Astrocyte (in vitro differentiated cells and primary cell): Measurements from ENCODE around the gene ADM5. TPM values are rescaled to one million over a fixed set of nuclear protein-coding genes. Genes with fewer than 3 reads are reported as not detected.

ENCODE experiments used
- DNase-seq: peaks from one replicate; pipeline ENCODE4 v3.0.0-alpha.2; 2010; ENCODE audit warnings: low read depth
- FAIRE-seq: peaks from 2 replicates; lab custom pipeline; 2011; peaks lifted over from hg19 to GRCh38; lab: Jason Lieb, UNC
- H2AFZ ChIP-seq: 2 replicates; pipeline ENCODE4 v1.6.0; 2012; ENCODE audit warnings: low read depth, low read length, inconsistent platforms
- H3K27ac ChIP-seq: 2 replicates; pipeline ENCODE4 v1.5.1; 2011; ENCODE audit warnings: low read depth, low read length, inconsistent platforms
- H3K27me3 ChIP-seq: 2 replicates; pipeline ENCODE4 v1.6.0; 2011; ENCODE audit warnings: low read length, inconsistent platforms; ENCODE audit not compliant: insufficient read depth
- H3K36me3 ChIP-seq: 2 replicates; pipeline ENCODE4 v1.5.1; 2011; ENCODE audit warnings: low read length, inconsistent platforms; ENCODE audit not compliant: insufficient read depth
- H3K4me1 ChIP-seq: 2 replicates; pipeline ENCODE4 v1.5.1; 2011; ENCODE audit warnings: low read length, inconsistent platforms; ENCODE audit not compliant: insufficient read depth
- H3K4me2 ChIP-seq: 2 replicates; pipeline ENCODE4 v1.6.0; 2012; ENCODE audit warnings: low read length, inconsistent platforms
- H3K4me3 ChIP-seq: 2 replicates; pipeline ENCODE4 v1.5.1; 2011; ENCODE audit warnings: low read depth, mild to moderate bottlenecking, low read length, inconsistent platforms; ENCODE audit not compliant: insufficient read depth
- H3K79me2 ChIP-seq: 2 replicates; pipeline ENCODE4 v1.6.0; 2012; ENCODE audit warnings: mild to moderate bottlenecking, low read length, inconsistent platforms; ENCODE audit not compliant: insufficient read depth
- H3K9ac ChIP-seq: 2 replicates; pipeline ENCODE4 v1.6.0; 2012; ENCODE audit warnings: mild to moderate bottlenecking, low read length, inconsistent platforms
- H3K9me3 ChIP-seq: 2 replicates; pipeline ENCODE4 v1.5.1; 2012; ENCODE audit warnings: low read depth, mild to moderate bottlenecking, low read length, inconsistent platforms; ENCODE audit not compliant: insufficient read depth
- H4K20me1 ChIP-seq: 2 replicates; pipeline ENCODE4 v1.6.0; 2012; ENCODE audit warnings: low read length, inconsistent platforms; ENCODE audit not compliant: insufficient read depth
- H3K27ac Mint-ChIP-seq: one replicate; pipeline ENCODE4 v1.8.0; 2021; ENCODE audit warnings: mild to moderate bottlenecking, mixed read lengths; ENCODE audit not compliant: unreplicated experiment
- H3K27me3 Mint-ChIP-seq: one replicate; pipeline ENCODE4 v1.8.0; 2021; ENCODE audit warnings: low read depth, mixed read lengths; ENCODE audit not compliant: unreplicated experiment
- H3K36me3 Mint-ChIP-seq: one replicate; pipeline ENCODE4 v1.8.0; 2021; ENCODE audit warnings: low read depth, mixed read lengths; ENCODE audit not compliant: unreplicated experiment
- H3K4me1 Mint-ChIP-seq: one replicate; pipeline ENCODE4 v1.8.0; 2021; ENCODE audit warnings: low read depth, mixed read lengths; ENCODE audit not compliant: unreplicated experiment
- H3K4me3 Mint-ChIP-seq: one replicate; pipeline ENCODE4 v1.8.0; 2021; ENCODE audit warnings: mild to moderate bottlenecking, moderate library complexity, mixed read lengths; ENCODE audit not compliant: unreplicated experiment
- H3K9me3 Mint-ChIP-seq: one replicate; pipeline ENCODE4 v1.8.0; 2021; ENCODE audit warnings: mild to moderate bottlenecking, mixed read lengths; ENCODE audit not compliant: unreplicated experiment
- CTCF ChIP-seq: IDR thresholded peaks from 2 replicates; pipeline ENCODE4 v1.5.1; 2011; ENCODE audit warnings: low read depth, mild to moderate bottlenecking, inconsistent platforms, low read length, moderate library complexity; ENCODE audit not compliant: insufficient read depth
- EZH2 ChIP-seq: IDR thresholded peaks from 2 replicates; pipeline ENCODE4 v1.6.1; 2012; ENCODE audit warnings: mild to moderate bottlenecking, low read length, inconsistent platforms; ENCODE audit not compliant: insufficient read depth
- microRNA-seq: library from miRNA; unstranded; fragments of <30 nt; microRNA quantifications from one replicate; pipeline ENCODE4 v1.2.0, GENCODE V29; 2020
- total RNA-seq: library from RNA; stranded (reverse); gene quantifications from 2 replicates; pipeline ENCODE4 v1.2.1, GENCODE V29; 2021

ADM5 gene
- total RNA-seq, 1 donor from 2014 or later, result 1.6 TPM

GRCh38 chr19:49739098-49739497, 49.7 kb downstream of the ADM5 start:
- Histone ChIP-seq H3K36me3 (no peaks in the 10 kb centered on the region), H3K4me2 (no peak overlapping the region), H3K4me3 (no peak overlapping the region), H4K20me1 (no peaks in the 10 kb centered on the region), H3K9me3 (no peaks in the 10 kb centered on the region), H3K27ac (no peak overlapping the region), H3K79me2 (no peaks in the 10 kb centered on the region), H3K4me1 (no peaks in the 10 kb centered on the region), H3K9ac (no peak overlapping the region), H2AFZ (no peak overlapping the region), H3K27me3 (no peaks in the 10 kb centered on the region)
- no peak overlapping the region for H3K27ac Mint-ChIP-seq
- no peaks in the 10 kb centered on the region for H3K27me3 Mint-ChIP-seq
- DNase-seq (no peak), FAIRE-seq (no peak)
- H3K36me3 Mint-ChIP-seq, result no peaks in the 10 kb centered on the region
- TF ChIP-seq EZH2, result no peak
- TF ChIP-seq CTCF, result no peak
- H3K9me3 Mint-ChIP-seq, result peaks cover 4% of the 10 kb centered on the region
- no peaks in the 10 kb centered on the region for H3K4me1 Mint-ChIP-seq
- H3K4me3 Mint-ChIP-seq, result no peak overlapping the region

- Histone ChIP-seq H3K4me2 (no peak overlapping the region), H3K9me3 (no peaks in the 10 kb centered on the region), H3K27ac (no peak overlapping the region), H4K20me1 (no peaks in the 10 kb centered on the region), H3K9ac (no peak overlapping the region), H2AFZ (no peak overlapping the region), H3K79me2 (no peaks in the 10 kb centered on the region), H3K4me1 (no peaks in the 10 kb centered on the region), H3K27me3 (no peaks in the 10 kb centered on the region), H3K4me3 (no peak overlapping the region), H3K36me3 (no peaks in the 10 kb centered on the region)
- Mint-ChIP-seq H3K9me3 (peaks cover 9% of the 10 kb centered on the region), H3K27ac (no peak overlapping the region), H3K4me1 (no peaks in the 10 kb centered on the region), H3K4me3 (no peak overlapping the region), H3K36me3 (no peaks in the 10 kb centered on the region), H3K27me3 (no peaks in the 10 kb centered on the region)
- TF ChIP-seq CTCF (no peak), EZH2 (no peak)
- FAIRE-seq, result no peak
- DNase-seq, result no peak
These were observed 50.5 kb downstream of the ADM5 start for GRCh38 chr19:49739933-49740332.

Small RNA genes lying within 50 kb of the gene (microRNA-seq; reads per million reads assigned to microRNA genes)
- 3.0 reads per million, percentile 6 among the genes with 10 or more reads in this experiment for gene MIR5088

Other genes with a start within 250 kb of the ADM5 start
- gene SLC17A7, start 248.1 kb upstream of the ADM5 start, total RNA-seq, result 0.12 and 0.16 TPM in 2 replicates
- 61.3 and 76.4 TPM in 2 replicates for gene PIH1D1, start 237.8 kb upstream of the ADM5 start, total RNA-seq
- gene ALDH16A1, start 236.4 kb upstream of the ADM5 start, total RNA-seq, result 13.0 and 19.2 TPM in 2 replicates
- gene FLT3LG, start 215.4 kb upstream of the ADM5 start, total RNA-seq, result 0.38 TPM in 1 of 2 replicates, not detected in the other
- 2,066 and 2,119 TPM in 2 replicates for gene RPL13A, start 202.0 kb upstream of the ADM5 start, total RNA-seq
- gene RPS11, start 193.2 kb upstream of the ADM5 start, total RNA-seq, result 1,263 and 1,399 TPM in 2 replicates
- 32.2 and 40.6 TPM in 2 replicates for gene FCGRT, start 176.9 kb upstream of the ADM5 start, total RNA-seq
- 20.2 and 27.5 TPM in 2 replicates for gene RCN3, start 161.6 kb upstream of the ADM5 start, total RNA-seq
- gene NOSIP, start 109.0 kb upstream of the ADM5 start, total RNA-seq, result 74.6 and 83.8 TPM in 2 replicates
- gene PRRG2, start 108.3 kb upstream of the ADM5 start, total RNA-seq, result 0.89 and 1.3 TPM in 2 replicates
- gene PRR12, start 98.4 kb upstream of the ADM5 start, total RNA-seq, result 29.7 and 29.9 TPM in 2 replicates
- gene RRAS, start 49.5 kb upstream of the ADM5 start, total RNA-seq, result 94.7 and 104 TPM in 2 replicates
- gene SCAF1, start 47.4 kb upstream of the ADM5 start, total RNA-seq, result 105 and 107 TPM in 2 replicates
- 63.0 and 68.1 TPM in 2 replicates for gene IRF3, start 23.7 kb upstream of the ADM5 start, total RNA-seq
- gene BCL2L12, start 23.7 kb upstream of the ADM5 start, total RNA-seq, result 26.6 and 31.5 TPM in 2 replicates
- 215 and 235 TPM in 2 replicates for gene PRMT1, start 12.3 kb upstream of the ADM5 start, total RNA-seq
- gene CPT1C, start 1.5 kb downstream of the ADM5 start, total RNA-seq, result 33.3 and 33.6 TPM in 2 replicates
- gene TSKS, start 73.7 kb downstream of the ADM5 start, total RNA-seq, result not detected in 2 replicates
- 163 and 168 TPM in 2 replicates for gene AP2A1, start 77.4 kb downstream of the ADM5 start, total RNA-seq
- 8.9 and 9.8 TPM in 2 replicates for gene FUZ, start 123.7 kb downstream of the ADM5 start, total RNA-seq
- gene MED25, start 128.7 kb downstream of the ADM5 start, total RNA-seq, result 61.3 and 72.2 TPM in 2 replicates
- 162 and 172 TPM in 2 replicates for gene PTOV1, start 161.6 kb downstream of the ADM5 start, total RNA-seq
- 49.1 and 54.8 TPM in 2 replicates for gene PNKP, start 178.0 kb downstream of the ADM5 start, total RNA-seq
- gene AKT1S1, start 187.8 kb downstream of the ADM5 start, total RNA-seq, result 104 and 116 TPM in 2 replicates
- 29.1 and 32.2 TPM in 2 replicates for gene TBC1D17, start 188.1 kb downstream of the ADM5 start, total RNA-seq
- 0.27 and 0.50 TPM in 2 replicates for gene IL4I1, start 207.3 kb downstream of the ADM5 start, total RNA-seq
- gene ATF5, start 239.6 kb downstream of the ADM5 start, total RNA-seq, result 30.8 and 35.5 TPM in 2 replicates
- 42.7 and 49.5 TPM in 2 replicates for gene NUP62, start 239.9 kb downstream of the ADM5 start, total RNA-seq